HepG2 (cell line): Measurements from ENCODE around the gene SLC7A4. TPM values are rescaled to one million over a fixed set of nuclear protein-coding genes. Genes with fewer than 3 reads are reported as not detected.

Experiments used
- ATAC-seq: fragments of 200-7000 bp; cut with Tn5 transposase; 3 replicates; pipeline ENCODE4 v1.9.1; 2020; ENCODE audit warnings: mild to moderate bottlenecking, moderate library complexity
- BruUV-seq: library from RNA; stranded (reverse); fragments of 400-500 nt; replicated peaks from 2 replicates; lab custom pipeline; 2021; lab: Mats Ljungman, UMichigan
- CTCF ChIA-PET: fragments of 300-600 bp; formaldehyde crosslinking; extraction: SDS; loops from one replicate; lab custom pipeline; 2021; ENCODE audit warnings: low total read pairs, inconsistent platforms, low intra/inter-chr PET ratio; lab: Yijun Ruan, JAX
- POLR2A ChIA-PET: fragments of 350-600 bp; sonication (Branson Sonifier 250); formaldehyde crosslinking; loops from one replicate; lab custom pipeline; 2020; ENCODE audit warnings: antibody characterized with exemption, inconsistent platforms; lab: Yijun Ruan, JAX
- DNase-seq: peaks from one replicate; pipeline ENCODE4 v3.0.0-alpha.2; 2015; ENCODE audit warnings: low spot score
- FAIRE-seq: peaks from 3 replicates; lab custom pipeline; 2011; peaks lifted over from hg19 to GRCh38; lab: Jason Lieb, UNC
- H2AFZ ChIP-seq: one replicate; pipeline ENCODE4 v1.6.1; 2011; ENCODE audit warnings: low read length, inconsistent platforms
- H3K27ac ChIP-seq: fragments of 300-600 bp; 3 replicates; pipeline ENCODE4 v1.8.0; 2011; ENCODE audit warnings: mixed run types, mild to moderate bottlenecking, mixed read lengths, low read length, inconsistent platforms; ENCODE audit not compliant: insufficient read depth; ENCODE audit errors: extremely low read length
- H3K27me3 ChIP-seq, 2 experiments: fragments of 200-600 bp in 1 of 2; 2 replicates in 1 of 2; 3 replicates in 1 of 2; pipeline versions ENCODE4 v1.6.0 to v1.8.0; 2011; ENCODE audit warnings: low read length in 2 of 2, mild to moderate bottlenecking in 2 of 2, moderate library complexity in 2 of 2, inconsistent platforms in 1 of 2; ENCODE audit not compliant: insufficient read depth in 2 of 2, control insufficient read depth in 1 of 2
- H3K36me3 ChIP-seq, 2 experiments: fragments of 200-600 bp in 1 of 2; replicated peaks in 1 of 2; 2 replicates in 1 of 2; 3 replicates in 1 of 2; pipeline versions ENCODE4 v1.5.1 to v1.8.0; 2011; ENCODE audit warnings: low read length in 2 of 2, inconsistent platforms in 1 of 2; ENCODE audit not compliant: insufficient read depth in 2 of 2, control insufficient read depth in 1 of 2
- H3K4me1 ChIP-seq: 2 replicates; pipeline ENCODE4 v1.5.1; 2012; ENCODE audit warnings: low read length, inconsistent platforms; ENCODE audit not compliant: insufficient read depth
- H3K4me2 ChIP-seq: 2 replicates; pipeline ENCODE4 v1.6.0; 2011; ENCODE audit warnings: low read depth, low read length, inconsistent platforms
- H3K4me3 ChIP-seq, 3 experiments: fragments of 200-600 bp in 1 of 3; sonication (generic), shearing (Covaris generic) in 1 of 3; replicated peaks in 1 of 3; 2 replicates each; pipeline ENCODE4 v1.5.1; 2011 to 2016; ENCODE audit warnings: low read length in 3 of 3, inconsistent platforms in 2 of 3, low read depth in 2 of 3, mild to moderate bottlenecking in 2 of 3, control low read depth in 1 of 3, mixed read lengths in 1 of 3; ENCODE audit not compliant: insufficient read depth in 1 of 3
- H3K79me2 ChIP-seq: one replicate; pipeline ENCODE4 v1.6.1; 2011; ENCODE audit warnings: low read length, inconsistent platforms; ENCODE audit not compliant: insufficient read depth
- H3K9ac ChIP-seq: 2 replicates; pipeline ENCODE4 v1.6.0; 2011; ENCODE audit warnings: mild to moderate bottlenecking, low read depth, low read length, inconsistent platforms; ENCODE audit not compliant: insufficient read depth
- H3K9me3 ChIP-seq: 2 replicates; pipeline ENCODE4 v1.5.1; 2012; ENCODE audit warnings: mild to moderate bottlenecking, low read length
- H4K20me1 ChIP-seq: 2 replicates; pipeline ENCODE4 v1.6.0; 2011; ENCODE audit warnings: inconsistent platforms, mild to moderate bottlenecking, low read length, moderate library complexity; ENCODE audit not compliant: insufficient read depth
- THRA ChIP-seq: sonication (generic); formaldehyde crosslinking; IDR thresholded peaks from 2 replicates; pipeline ENCODE4 v1.4.0; 2020; ENCODE audit warnings: missing genetic modification reagents, borderline replicate concordance
- TIGD3 ChIP-seq: sonication (generic); formaldehyde crosslinking; IDR thresholded peaks from 2 replicates; pipeline ENCODE4 v1.5.1; 2020; ENCODE audit warnings: mild to moderate bottlenecking, missing genetic modification reagents, borderline replicate concordance
- ZNF253 ChIP-seq: sonication (generic); formaldehyde crosslinking; IDR thresholded peaks from 2 replicates; pipeline ENCODE4 v1.8.0; 2022; ENCODE audit warnings: mild to moderate bottlenecking, missing genetic modification reagents, borderline replicate concordance
- ZNF788 ChIP-seq: sonication (generic); formaldehyde crosslinking; IDR thresholded peaks from 2 replicates; pipeline ENCODE4 v1.5.0; 2020; ENCODE audit warnings: mild to moderate bottlenecking, missing genetic modification reagents, borderline replicate concordance
- WGBS: methylation state at CpG from one replicate; pipeline ENCODE4 v1.1.6; 2017; ENCODE audit warnings: low lambda C conversion rate; 5-methylcytosine and 5-hydroxymethylcytosine counted together
- in situ Hi-C: cut with HindIII; loops from 2 replicates; pipeline ENCODE4 v1.10.0; 2017; ENCODE audit warnings: low pct_unique_long_range_greater_than_20kb; ENCODE audit not compliant: extremely low pct_ligation_motif_present
- intact Hi-C: fragments of 100-400 bp; cut with micrococcal nuclease; formaldehyde crosslinking; loops from one replicate; pipeline ENCODE4 v1.10.0; 2022; ENCODE audit not compliant: unreplicated experiment
- polyA plus RNA-seq, 8 experiments: library from polyadenylated mRNA; depleted of rRNA in 3 of 8; stranded (reverse) in 7 of 8; unstranded in 1 of 8; fragments of >200 nt; fragmentation: Illumina TruSeq in 4 of 8; extraction: Trizol in 4 of 8; gene quantifications; 2 replicates each; pipeline versions ENCODE4 v1.2.1 to v1.2.3, GENCODE V29; 2011 to 2016; ENCODE audit warnings: low read depth in 4 of 8, missing spikeins in 1 of 8, mixed read lengths in 1 of 8; ENCODE audit not compliant: insufficient read depth in 1 of 8
- total RNA-seq, 5 experiments: library from RNA; depleted of rRNA; stranded (reverse); fragments of >200 nt; fragmentation: Illumina TruSeq; extraction: Trizol; gene quantifications; 2 replicates each; pipeline ENCODE4 v1.2.3, GENCODE V29; 2016; ENCODE audit warnings: low read depth in 1 of 5

The SLC7A4 gene
- total and polyA plus RNA-seq, 2 of the 13 experiments (the other 11 are each of a cell fraction or from before 2014, with no cell fraction given): not detected

GRCh38 chr22:21043860-21044535 is 11.6 kb upstream of the SLC7A4 start:
- no peaks in the 10 kb centered on the region for H3K79me2 ChIP-seq
- H3K36me3 ChIP-seq: no peaks in the 10 kb centered on the region
- ChIA-PET CTCF (no interaction called here), POLR2A (no interaction called here)
- H2AFZ ChIP-seq: no peak overlapping the region
- H3K9ac ChIP-seq: no peak overlapping the region
- H3K27ac ChIP-seq: no peak overlapping the region
- H4K20me1 ChIP-seq: no peaks in the 10 kb centered on the region; the same call in 1 of the 2 replicates
- FAIRE-seq (no peak), ATAC-seq (no peak), DNase-seq (no peak)
- 44% methylated on average over 12 of the region's 15 CpGs for WGBS
- in situ Hi-C loops: no loop called here
- no peaks in the 10 kb centered on the region for H3K9me3 ChIP-seq
- intact Hi-C loops: no loop called here
- TF ChIP-seq TIGD3 (CRISPR knock-in tag): no peak
- TF ChIP-seq ZNF788 (CRISPR knock-in tag): no peak
- no peak for TF ChIP-seq ZNF253 (CRISPR knock-in tag)
- TF ChIP-seq THRA: no peak
- peaks cover 4 to 33% of the 10 kb centered on the region in 2 experiments; a peak in 4 of 5 replicates for H3K27me3 ChIP-seq
- H3K4me3 ChIP-seq: no peak overlapping the region
- BruUV-seq: no TSS peak
- H3K4me1 ChIP-seq: peaks cover 12% of the 10 kb centered on the region; the same call in 1 of the 2 replicates
- H3K4me2 ChIP-seq: no peak overlapping the region
